ENCODE data around the gene ISCU. TPM values are rescaled to one million over a fixed set of nuclear protein-coding genes. Genes with fewer than 3 reads are reported as not detected.

ISCU gene
- total and polyA plus RNA-seq, 2 donors (not counting 3 experiments of a cell fraction or from before 2014, with no cell fraction given) = 74.8 to 78.6 TPM

- dilution Hi-C loops (cut with MboI; ENCODE audit: extremely low pct_ligation_motif_present, low sequenced_read_pairs) = no loop called here
- TF ChIP-seq FOS (IDR thresholded peaks at IDR 0.05; ENCODE audit: borderline replicate concordance, insufficient read depth, low read length) = no peak
- no peak for TF ChIP-seq POLR2A (IDR thresholded peaks at IDR 0.05; ENCODE audit: low read depth, low read length)
- no peak for TF ChIP-seq JUN (IDR thresholded peaks at IDR 0.05; ENCODE audit: borderline replicate concordance, insufficient read depth, insufficient read length, low read depth)
- no peak for TF ChIP-seq GATA2 (IDR thresholded peaks at IDR 0.05; ENCODE audit: insufficient read depth, insufficient read length, low read depth, low read length)
- TF ChIP-seq, protein P1, sequence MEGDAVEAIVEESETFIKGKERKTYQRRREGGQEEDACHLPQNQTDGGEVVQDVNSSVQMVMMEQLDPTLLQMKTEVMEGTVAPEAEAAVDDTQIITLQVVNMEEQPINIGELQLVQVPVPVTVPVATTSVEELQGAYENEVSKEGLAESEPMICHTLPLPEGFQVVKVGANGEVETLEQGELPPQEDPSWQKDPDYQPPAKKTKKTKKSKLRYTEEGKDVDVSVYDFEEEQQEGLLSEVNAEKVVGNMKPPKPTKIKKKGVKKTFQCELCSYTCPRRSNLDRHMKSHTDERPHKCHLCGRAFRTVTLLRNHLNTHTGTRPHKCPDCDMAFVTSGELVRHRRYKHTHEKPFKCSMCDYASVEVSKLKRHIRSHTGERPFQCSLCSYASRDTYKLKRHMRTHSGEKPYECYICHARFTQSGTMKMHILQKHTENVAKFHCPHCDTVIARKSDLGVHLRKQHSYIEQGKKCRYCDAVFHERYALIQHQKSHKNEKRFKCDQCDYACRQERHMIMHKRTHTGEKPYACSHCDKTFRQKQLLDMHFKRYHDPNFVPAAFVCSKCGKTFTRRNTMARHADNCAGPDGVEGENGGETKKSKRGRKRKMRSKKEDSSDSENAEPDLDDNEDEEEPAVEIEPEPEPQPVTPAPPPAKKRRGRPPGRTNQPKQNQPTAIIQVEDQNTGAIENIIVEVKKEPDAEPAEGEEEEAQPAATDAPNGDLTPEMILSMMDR (IDR thresholded peaks at IDR 0.05; ENCODE audit: extremely low read depth in 1 of 2, insufficient read depth in 1 of 2, low read depth in 1 of 2, low read length in 2 of 2) = no peak
- no peak for TF ChIP-seq MAX (IDR thresholded peaks at IDR 0.05; ENCODE audit: insufficient read depth, insufficient read length)
- Histone ChIP-seq H3K27me3 (ENCODE audit: control insufficient read depth in 2 of 2, insufficient read depth in 2 of 2, low read length in 2 of 2) (no peaks in the 10 kb centered on the region), H3K4me1 (ENCODE audit: control insufficient read depth, extremely low read depth, insufficient read depth, low read length) (no peaks in the 10 kb centered on the region), H4K20me1 (replicated peaks; ENCODE audit: control insufficient read depth, extremely low read depth, insufficient read depth, low read length) (no peaks in the 10 kb centered on the region), H3K27ac (ENCODE audit: insufficient read depth, low read depth, low read length) (no peak overlapping the region), H2AFZ (ENCODE audit: low read depth, low read length) (no peak overlapping the region), H3K36me3 (ENCODE audit: control insufficient read depth in 2 of 2, extremely low read depth in 1 of 2, insufficient read depth in 2 of 2, low read length in 2 of 2) (no peaks in the 10 kb centered on the region), H3K4me3 (replicated peaks in 1 of 3; ENCODE audit: insufficient read depth in 1 of 3, low read depth in 1 of 3, low read length in 3 of 3) (no peak overlapping the region), H3K9ac (replicated peaks; ENCODE audit: extremely low read depth, insufficient read depth, low read length) (no peak overlapping the region), H3K4me2 (ENCODE audit: insufficient read depth, low read length) (no peak overlapping the region), H3K9me3 (replicated peaks; ENCODE audit: control insufficient read depth, insufficient read depth, low read length) (no peaks in the 10 kb centered on the region), H3K9me1 (replicated peaks; ENCODE audit: control insufficient read depth, extremely low read depth, insufficient read depth, low read length) (no peaks in the 10 kb centered on the region), H3K79me2 (ENCODE audit: control insufficient read depth, insufficient read depth, low read length) (no peaks in the 10 kb centered on the region)
- intact Hi-C loops (cut with micrococcal nuclease) = no loop called here
- ChIA-PET CTCF (interaction anchor here (1.6 kb wide), 1 partner anchor 19 kb away, joined by 8 read pairs; no protein-coding TSS in a partner anchor), POLR2A (no interaction called here)
- FAIRE-seq = no peak
- no peak for DNase-seq (ENCODE audit: low read depth, low spot score)
- no TSS peak for BruUV-seq (replicated peaks)
These were observed 37.1 kb downstream of the ISCU start for GRCh38 chr12:108599541-108599940.
